ENCODE measurements around the gene HBP1.
"Not testable (repeated sequence)": the region's sequence is repeated elsewhere in the genome, so short reads cannot be mapped to it uniquely, and the experiment has no call there.

The HBP1 gene

GRCh38 chr7:107187774-107188173 is 19.0 kb downstream of the HBP1 start:
- DNase-seq: no peak

GRCh38 chr7:107190090-107190489 is 21.3 kb downstream of the HBP1 start:
- DNase-seq: no peak

- no peak for DNase-seq
Observed at GRCh38 chr7:107194052-107194451, 25.2 kb downstream of the HBP1 start.

- DNase-seq: no peak
Observed at GRCh38 chr7:107196834-107197610, 28.2 kb downstream of the HBP1 start.

GRCh38 chr7:107201795-107202450 is 33.1 kb downstream of the HBP1 start:
- peak; percentile 69 to 94 for DNase-seq

- DNase-seq: no peak
Observed at GRCh38 chr7:107203607-107204006, 34.8 kb downstream of the HBP1 start.

GRCh38 chr7:107206136-107206535 is 37.3 kb downstream of the HBP1 start:
- no peak for DNase-seq

- DNase-seq: no peak
Observed at GRCh38 chr7:107206706-107207105, 37.9 kb downstream of the HBP1 start.

- no peak for DNase-seq
Observed at GRCh38 chr7:107207459-107207858, 38.7 kb downstream of the HBP1 start.

- peak in 1 of 2 experiments; percentile 37 for DNase-seq
Observed at GRCh38 chr7:107208024-107208521, 39.3 kb downstream of the HBP1 start.

GRCh38 chr7:107208563-107208962 is 39.8 kb downstream of the HBP1 start:
- DNase-seq: no peak

- DNase-seq: no peak
Observed at GRCh38 chr7:107209565-107209964, 40.8 kb downstream of the HBP1 start.

- no peak for DNase-seq
Observed at GRCh38 chr7:107210400-107210799, 41.6 kb downstream of the HBP1 start.

- no peak for DNase-seq
Observed at GRCh38 chr7:107212725-107213124, 43.9 kb downstream of the HBP1 start.

GRCh38 chr7:107213193-107213788 is 44.5 kb downstream of the HBP1 start:
- DNase-seq: no peak

- DNase-seq: no peak
Observed at GRCh38 chr7:107213945-107214344, 45.1 kb downstream of the HBP1 start.

- DNase-seq: no peak
Observed at GRCh38 chr7:107219563-107220244, 50.9 kb downstream of the HBP1 start.

GRCh38 chr7:107220356-107220755 is 51.6 kb downstream of the HBP1 start:
- no peak for DNase-seq

- not testable (repeated sequence) for DNase-seq
Observed at GRCh38 chr7:107220806-107221205, 52.0 kb downstream of the HBP1 start.

GRCh38 chr7:107224374-107225223 is 55.8 kb downstream of the HBP1 start:
- DNase-seq: no peak

- no peak for DNase-seq
Observed at GRCh38 chr7:107228291-107228690, 59.5 kb downstream of the HBP1 start.

GRCh38 chr7:107230334-107230733 is 61.5 kb downstream of the HBP1 start:
- DNase-seq: no peak
